Effector CD8-positive, alpha-beta T cell (primary cell): Measurements from ENCODE around the gene MESD.

ENCODE experiments used
- DNase-seq: peaks from one replicate; lab custom pipeline; 2025; lab: John Stamatoyannopoulos, UW

The MESD gene

GRCh38 chr15:80904998-80905397 lies 84.6 kb downstream of the MESD start:
- DNase-seq, result no peak

GRCh38 chr15:80902298-80902801 lies 87.3 kb downstream of the MESD start:
- DNase-seq, result no peak

- DNase-seq, result no peak
These were observed 91.6 kb downstream of the MESD start for GRCh38 chr15:80898040-80898439.
